MCF 10A (cell line): ENCODE data around the gene ODAD4. TPM values are rescaled to one million over a fixed set of nuclear protein-coding genes. Genes with fewer than 3 reads are reported as not detected.
"Not testable (repeated sequence)": the region's sequence is repeated elsewhere in the genome, so short reads cannot be mapped to it uniquely, and the experiment has no call there.

Source experiments
- BruUV-seq: library from RNA; stranded (reverse); fragments of 400-500 nt; replicated peaks from 2 replicates; lab custom pipeline; 2021; lab: Mats Ljungman, UMichigan
- CTCF ChIA-PET: fragments of 300-600 bp; sonication (Branson Sonifier 250); formaldehyde crosslinking; extraction: SDS; loops from one replicate; lab custom pipeline; 2021; ENCODE audit warnings: antibody characterized with exemption, inconsistent platforms; lab: Yijun Ruan, JAX
- POLR2A ChIA-PET: fragments of 300-600, 350-650 bp; sonication (Branson Sonifier 250); formaldehyde crosslinking; extraction: SDS; loops from one replicate; lab custom pipeline; 2020; ENCODE audit warnings: antibody characterized with exemption, inconsistent platforms; lab: Yijun Ruan, JAX
- DNase-seq: peaks from one replicate; pipeline ENCODE4 v3.0.0-alpha.2; 2018; ENCODE audit not compliant: unreplicated experiment
- H3K27ac Mint-ChIP-seq: one replicate; pipeline ENCODE4 v1.8.0; 2022; ENCODE audit warnings: mild to moderate bottlenecking, low read depth, mixed read lengths; ENCODE audit not compliant: unreplicated experiment
- H3K27me3 Mint-ChIP-seq: one replicate; pipeline ENCODE4 v1.8.0; 2022; ENCODE audit warnings: mixed read lengths; ENCODE audit not compliant: insufficient read depth, unreplicated experiment
- H3K36me3 Mint-ChIP-seq: one replicate; pipeline ENCODE4 v1.8.0; 2022; ENCODE audit warnings: mild to moderate bottlenecking, moderate library complexity, mixed read lengths; ENCODE audit not compliant: insufficient read depth, unreplicated experiment
- H3K4me1 Mint-ChIP-seq: one replicate; pipeline ENCODE4 v1.8.0; 2022; ENCODE audit warnings: mixed read lengths; ENCODE audit not compliant: insufficient read depth, unreplicated experiment
- H3K4me3 Mint-ChIP-seq: one replicate; pipeline ENCODE4 v1.8.0; 2022; ENCODE audit warnings: mild to moderate bottlenecking, moderate library complexity, mixed read lengths; ENCODE audit not compliant: unreplicated experiment
- H3K9me3 Mint-ChIP-seq: one replicate; pipeline ENCODE4 v1.8.0; 2022; ENCODE audit warnings: mixed read lengths; ENCODE audit not compliant: unreplicated experiment
- intact Hi-C: fragments of 100-400 bp; cut with micrococcal nuclease; formaldehyde crosslinking; loops from 2 replicates; pipeline ENCODE4 v1.14.1; 2022
- total RNA-seq: library from RNA; stranded (reverse); gene quantifications from 2 replicates; pipeline ENCODE4 v1.2.3, GENCODE V29; 2022
- TF ChIP-seq, protein P1 (sequence below): fragments of 200-600 bp; IDR thresholded peaks from one replicate; pipeline ENCODE4 v1.8.0; 2022; ENCODE audit warnings: antibody characterized with exemption, mild to moderate bottlenecking; ENCODE audit not compliant: unreplicated experiment

The ODAD4 gene
- total RNA-seq, 1 experiment from 2014 or later = 0.96 TPM

DNA sequence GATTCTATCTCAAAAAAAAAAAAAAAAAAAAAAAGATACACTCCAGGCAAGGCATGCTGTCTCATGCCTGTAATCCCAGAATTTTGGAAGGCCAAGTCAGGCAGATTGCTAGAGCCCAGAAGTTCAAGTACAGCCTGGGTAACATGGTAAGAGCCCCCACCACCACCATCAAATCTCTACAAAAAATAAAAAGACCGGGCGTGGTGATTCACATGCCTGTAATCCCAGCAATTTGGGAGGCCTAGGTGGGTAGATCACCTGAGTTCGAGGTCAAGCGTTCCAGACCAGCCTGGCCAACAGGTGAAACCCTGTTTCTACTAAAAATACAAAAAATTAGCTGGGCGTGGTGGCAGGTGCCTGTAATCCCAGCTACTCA is 9.8 kb upstream of the ODAD4 start:
- intact Hi-C loops = no loop called here
- no peak overlapping the region for H3K4me3 Mint-ChIP-seq
- peaks cover 12% of the 10 kb centered on the region for H3K4me1 Mint-ChIP-seq
- DNase-seq = no peak
- CTCF ChIA-PET = interaction anchor here (0.6 to 0.7 kb wide), 2 partner anchors 178 to 273 kb away, joined by 3 read pairs; no protein-coding TSS in a partner anchor
- BruUV-seq = no TSS peak
- H3K27me3 Mint-ChIP-seq = no peaks in the 10 kb centered on the region
- TF ChIP-seq, protein P1, sequence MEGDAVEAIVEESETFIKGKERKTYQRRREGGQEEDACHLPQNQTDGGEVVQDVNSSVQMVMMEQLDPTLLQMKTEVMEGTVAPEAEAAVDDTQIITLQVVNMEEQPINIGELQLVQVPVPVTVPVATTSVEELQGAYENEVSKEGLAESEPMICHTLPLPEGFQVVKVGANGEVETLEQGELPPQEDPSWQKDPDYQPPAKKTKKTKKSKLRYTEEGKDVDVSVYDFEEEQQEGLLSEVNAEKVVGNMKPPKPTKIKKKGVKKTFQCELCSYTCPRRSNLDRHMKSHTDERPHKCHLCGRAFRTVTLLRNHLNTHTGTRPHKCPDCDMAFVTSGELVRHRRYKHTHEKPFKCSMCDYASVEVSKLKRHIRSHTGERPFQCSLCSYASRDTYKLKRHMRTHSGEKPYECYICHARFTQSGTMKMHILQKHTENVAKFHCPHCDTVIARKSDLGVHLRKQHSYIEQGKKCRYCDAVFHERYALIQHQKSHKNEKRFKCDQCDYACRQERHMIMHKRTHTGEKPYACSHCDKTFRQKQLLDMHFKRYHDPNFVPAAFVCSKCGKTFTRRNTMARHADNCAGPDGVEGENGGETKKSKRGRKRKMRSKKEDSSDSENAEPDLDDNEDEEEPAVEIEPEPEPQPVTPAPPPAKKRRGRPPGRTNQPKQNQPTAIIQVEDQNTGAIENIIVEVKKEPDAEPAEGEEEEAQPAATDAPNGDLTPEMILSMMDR = no peak
- H3K9me3 Mint-ChIP-seq = no peaks in the 10 kb centered on the region
- peaks cover 5% of the 10 kb centered on the region for H3K36me3 Mint-ChIP-seq
- H3K27ac Mint-ChIP-seq = no peak overlapping the region
- POLR2A ChIA-PET = interaction anchor here (0.7 to 6.0 kb wide), 4 partner anchors 9 to 478 kb away, joined by 3 to 101 read pairs (median 3); partner anchors contain the start of gene ODAD4

DNA sequence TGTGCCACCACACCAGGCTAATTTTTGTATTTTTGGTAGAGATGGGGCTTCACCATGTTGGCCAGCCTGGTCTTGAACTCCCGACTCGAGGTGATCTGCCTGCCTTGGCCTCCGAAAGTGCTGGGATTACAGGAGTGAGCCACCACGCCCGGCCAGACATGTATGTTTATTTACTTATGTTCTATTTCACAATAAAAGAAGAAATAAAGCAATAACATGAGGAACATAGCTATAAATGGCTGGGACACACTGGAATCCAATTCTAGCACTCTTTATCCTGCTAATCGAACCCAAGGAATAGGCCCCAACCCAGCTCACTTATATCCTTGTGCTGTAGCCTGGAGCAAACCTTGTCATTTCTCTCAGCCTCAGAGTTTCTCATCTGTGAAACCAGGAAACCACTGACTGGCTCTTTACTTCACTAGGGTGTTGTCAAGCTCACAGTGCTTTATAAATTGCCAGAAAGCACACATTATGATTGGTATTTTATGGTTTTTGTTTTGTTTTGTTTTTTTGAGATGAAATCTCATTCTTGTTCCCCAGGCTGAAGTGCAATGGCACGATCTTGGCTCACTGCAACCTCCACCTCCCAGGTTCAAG is 4.3 kb upstream of the ODAD4 start:
- Mint-ChIP-seq H3K4me3 (no peak overlapping the region), H3K27me3 (no peaks in the 10 kb centered on the region), H3K4me1 (peaks cover 17% of the 10 kb centered on the region), H3K9me3 (no peaks in the 10 kb centered on the region), H3K27ac (no peak overlapping the region), H3K36me3 (no peaks in the 10 kb centered on the region)
- CTCF ChIA-PET = interaction anchor here (0.6 kb wide), 1 partner anchor 33 kb away, joined by 3 read pairs; no protein-coding TSS in a partner anchor
- TF ChIP-seq, protein P1 = no peak
- DNase-seq = peak; percentile 25
- BruUV-seq = no TSS peak
- intact Hi-C loops = no loop called here
- POLR2A ChIA-PET = interaction anchor here (0.8 kb wide), 1 partner anchor 39 kb away, joined by 3 read pairs; no protein-coding TSS in a partner anchor

DNA sequence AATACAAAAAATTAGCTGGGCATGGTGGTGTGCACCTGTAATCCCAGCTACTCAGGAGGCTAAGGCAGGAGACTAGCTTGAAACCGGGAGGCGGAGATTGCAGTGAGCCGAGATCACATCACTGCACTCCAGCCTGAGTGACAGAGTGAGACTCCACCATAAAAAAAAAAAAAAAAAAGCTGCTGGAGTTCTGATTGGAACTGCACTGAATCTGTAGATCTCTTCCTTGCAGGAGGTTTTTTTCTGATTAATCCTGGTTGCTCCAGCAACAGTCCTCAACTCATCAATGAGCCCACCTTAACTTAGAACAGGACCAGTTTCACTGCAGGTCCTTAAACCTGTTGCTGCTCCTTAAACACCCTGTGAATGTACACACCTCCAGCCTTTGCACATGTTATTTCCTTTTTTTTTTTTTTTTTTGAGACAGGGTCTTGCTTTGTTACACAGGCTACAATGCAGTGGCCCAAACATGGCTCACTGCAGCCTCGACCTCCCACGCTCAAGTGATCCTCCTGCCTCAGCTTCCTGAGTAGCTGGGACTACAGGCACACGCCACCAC is 1.6 kb upstream of the ODAD4 start:
- no peaks in the 10 kb centered on the region for H3K36me3 Mint-ChIP-seq
- intact Hi-C loops = no loop called here
- no peaks in the 10 kb centered on the region for H3K27me3 Mint-ChIP-seq
- H3K4me1 Mint-ChIP-seq = peaks cover 17% of the 10 kb centered on the region
- CTCF ChIA-PET = interaction anchor here (1.3 kb wide), 1 partner anchor 34 kb away, joined by 5 read pairs; no protein-coding TSS in a partner anchor
- TF ChIP-seq, protein P1 = no peak
- POLR2A ChIA-PET = interaction anchor here (1.2 to 3.6 kb wide), 6 partner anchors 9 to 92 kb away, joined by 4 to 101 read pairs (median 12); partner anchors contain the start of genes ACLY, CNP, DNAJC7 and KLHL11
- peak overlapping the region; percentile 84 for H3K4me3 Mint-ChIP-seq
- H3K27ac Mint-ChIP-seq = peak overlapping the region; percentile 92
- no TSS peak for BruUV-seq
- H3K9me3 Mint-ChIP-seq = no peaks in the 10 kb centered on the region
- DNase-seq = no peak

DNA sequence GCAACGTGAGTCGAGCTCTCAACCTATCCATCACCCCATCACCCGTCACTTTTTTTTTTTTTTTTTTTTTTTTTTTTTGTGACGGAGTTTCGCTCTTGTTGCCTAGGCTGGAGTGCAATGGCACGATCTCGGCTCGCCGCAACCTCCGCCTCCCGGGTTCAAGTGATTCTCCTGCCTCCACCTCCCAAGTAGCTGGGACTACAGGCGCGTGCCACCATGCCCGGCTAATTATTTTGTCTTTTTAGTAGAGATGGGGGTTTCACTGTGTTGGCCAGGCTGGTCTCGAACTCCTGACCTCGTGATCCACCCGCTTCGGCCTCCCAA is 378 bp downstream of the ODAD4 start:
- H3K9me3 Mint-ChIP-seq, H3K36me3 Mint-ChIP-seq, DNase-seq, intact Hi-C loops, H3K27me3 Mint-ChIP-seq: not testable (repeated sequence)
- Mint-ChIP-seq H3K27ac (peak overlapping the region; percentile 92), H3K4me3 (peak overlapping the region; percentile 84), H3K4me1 (peaks cover 17% of the 10 kb centered on the region)
- TSS peak; percentile 42 for BruUV-seq
- ChIA-PET CTCF (interaction anchor here (0.5 to 1.4 kb wide), 6 partner anchors 12 to 1234 kb away, joined by 3 to 8 read pairs (median 3); partner anchors contain the start of genes CNP, KLHL11 and NKIRAS2), POLR2A (interaction anchor here (0.6 to 3.6 kb wide), 23 partner anchors 8 to 1241 kb away, joined by 3 to 101 read pairs (median 4); partner anchors contain the start of genes ACLY, CNP, DNAJC7 and EIF1)

DNA sequence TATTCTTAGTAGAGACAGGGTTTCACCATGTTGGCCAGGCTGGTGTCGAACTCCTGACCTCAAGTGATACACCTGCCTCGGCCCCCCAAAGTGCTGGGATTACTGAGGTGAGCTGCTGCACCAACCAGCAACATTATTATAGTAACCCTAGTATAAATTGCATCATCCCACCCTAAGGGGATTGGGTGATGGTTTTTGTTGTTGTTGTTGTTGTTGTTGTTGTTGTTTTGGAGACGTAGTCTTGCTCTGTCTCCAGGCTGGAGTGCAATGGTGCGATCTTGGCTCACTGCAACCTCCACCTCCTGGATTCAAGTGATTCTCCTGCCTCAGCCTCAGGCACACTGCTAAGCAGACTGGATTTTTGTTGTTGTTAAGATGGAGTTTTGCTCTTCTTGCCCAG is 1.3 kb downstream of the ODAD4 start:
- H3K9me3 Mint-ChIP-seq, H3K27me3 Mint-ChIP-seq, BruUV-seq, H3K36me3 Mint-ChIP-seq, intact Hi-C loops, H3K27ac Mint-ChIP-seq, CTCF ChIA-PET, DNase-seq, H3K4me3 Mint-ChIP-seq: not testable (repeated sequence)
- POLR2A ChIA-PET = interaction anchor here (3.6 kb wide), 1 partner anchor 34 kb away, joined by 29 read pairs; the partner anchor contains the start of gene CNP
- H3K4me1 Mint-ChIP-seq = peaks cover 17% of the 10 kb centered on the region
